CD8-positive, alpha-beta memory T cell (primary cell): Measurements from ENCODE around the gene LSM6. TPM values are rescaled to one million over a fixed set of nuclear protein-coding genes. Genes with fewer than 3 reads are reported as not detected.

Experiments used
- CTCF ChIA-PET: fragments of 350-600 bp; sonication (Branson Sonifier 250); formaldehyde crosslinking; loops from one replicate; lab custom pipeline; 2021; ENCODE audit warnings: antibody characterized with exemption; lab: Charles Lee
- POLR2A ChIA-PET: fragments of 350-600 bp; sonication (Branson Sonifier 250); formaldehyde crosslinking; loops from one replicate; lab custom pipeline; 2021; ENCODE audit warnings: antibody characterized with exemption; lab: Charles Lee
- DNase-seq, 5 donors: peaks; one replicate each; pipeline versions ENCODE4 v3.0.0 to v3.0.0-alpha.2; 2020 to 2022; ENCODE audit warnings: mixed read lengths in 1 of 5
- H3K27ac ChIP-seq: one replicate; pipeline ENCODE4 v1.7.0; 2013; ENCODE audit warnings: low read depth, mild to moderate bottlenecking, low read length, moderate library complexity
- H3K27me3 ChIP-seq: 2 replicates; pipeline ENCODE4 v1.7.0; 2013; ENCODE audit warnings: low read length, mild to moderate bottlenecking; ENCODE audit not compliant: insufficient read depth, poor library complexity, severe bottlenecking
- H3K36me3 ChIP-seq: 2 replicates; pipeline ENCODE4 v1.7.0; 2013; ENCODE audit warnings: mild to moderate bottlenecking, low read length, moderate library complexity; ENCODE audit not compliant: insufficient read depth
- H3K4me1 ChIP-seq: 2 replicates; pipeline ENCODE4 v1.7.0; 2013; ENCODE audit warnings: mild to moderate bottlenecking, low read length, moderate library complexity; ENCODE audit not compliant: insufficient read depth
- H3K4me3 ChIP-seq: 2 replicates; pipeline ENCODE4 v1.7.0; 2013; ENCODE audit warnings: mild to moderate bottlenecking, low read length
- H3K9me3 ChIP-seq: 2 replicates; pipeline ENCODE4 v1.7.0; 2013; ENCODE audit warnings: mild to moderate bottlenecking, low read length
- H3K27ac Mint-ChIP-seq, 8 donors: one replicate each; pipeline ENCODE4 v1.8.0; 2020 to 2021; ENCODE audit warnings: mixed read lengths in 8 of 8, mild to moderate bottlenecking in 6 of 8, inconsistent platforms in 3 of 8, moderate library complexity in 3 of 8
- H3K27me3 Mint-ChIP-seq, 2 donors: one replicate each; pipeline ENCODE4 v1.8.0; 2020 to 2021; ENCODE audit warnings: mixed read lengths in 2 of 2, mild to moderate bottlenecking in 1 of 2, moderate library complexity in 1 of 2
- H3K36me3 Mint-ChIP-seq, 3 donors: one replicate each; pipeline ENCODE4 v1.8.0; 2020 to 2021; ENCODE audit warnings: mixed read lengths in 3 of 3, inconsistent platforms in 1 of 3, mild to moderate bottlenecking in 1 of 3
- H3K4me1 Mint-ChIP-seq, 3 donors: one replicate each; pipeline ENCODE4 v1.8.0; 2020 to 2021; ENCODE audit warnings: mixed read lengths in 3 of 3, inconsistent platforms in 1 of 3, mild to moderate bottlenecking in 1 of 3
- H3K4me3 Mint-ChIP-seq, 7 donors: one replicate each; pipeline ENCODE4 v1.8.0; 2020 to 2021; ENCODE audit warnings: mixed read lengths in 7 of 7, mild to moderate bottlenecking in 6 of 7, moderate library complexity in 4 of 7, inconsistent platforms in 2 of 7
- H3K9me3 Mint-ChIP-seq, 5 donors: one replicate each; pipeline ENCODE4 v1.8.0; 2020 to 2022; ENCODE audit warnings: mixed read lengths in 5 of 5, mild to moderate bottlenecking in 3 of 5, moderate library complexity in 2 of 5, inconsistent platforms in 1 of 5
- polyA plus RNA-seq: library from polyadenylated mRNA; unstranded; fragments of 300-500 nt; fragmentation: Illumina TruSeq; gene quantifications from one replicate; pipeline ENCODE4 v1.2.3, GENCODE V29; 2021
- total RNA-seq, 2 experiments: library from RNA; stranded (reverse); gene quantifications; one replicate each; pipeline ENCODE4 v1.2.3, GENCODE V29; 2021

LSM6 gene
- total and polyA plus RNA-seq, 3 experiments from 2014 or later = 67.5 to 99.6 (median 96.4) TPM

- no peaks in the 10 kb centered on the region for H3K36me3 ChIP-seq
- no peak overlapping the region for H3K27ac ChIP-seq
- DNase-seq = no peak
- peak overlapping the region in 1 of 7 donors; percentile 33 for H3K4me3 Mint-ChIP-seq
- ChIA-PET CTCF (no interaction called here), POLR2A (no interaction called here)
- no peak overlapping the region for H3K27ac Mint-ChIP-seq
- no peaks in the 10 kb centered on the region for H3K4me1 Mint-ChIP-seq
- no peak overlapping the region for H3K4me3 ChIP-seq
- no peaks in the 10 kb centered on the region for H3K36me3 Mint-ChIP-seq
- H3K9me3 ChIP-seq = no peaks in the 10 kb centered on the region
- H3K4me1 ChIP-seq = no peaks in the 10 kb centered on the region
- H3K27me3 ChIP-seq = no peaks in the 10 kb centered on the region
- H3K9me3 Mint-ChIP-seq = no peaks in the 10 kb centered on the region
- peaks cover 2 to 11% of the 10 kb centered on the region in 2 donors for H3K27me3 Mint-ChIP-seq
Measured at GRCh38 chr4:146212781-146213180, 37.3 kb downstream of the LSM6 start.

GRCh38 chr4:146214238-146214637 is 38.7 kb downstream of the LSM6 start, which contains the start of gene REELD1:
REELD1 (plus strand) TSS chr4:146214538; CDS start chr4:146216953, 2,415 bp downstream.
- Histone ChIP-seq H3K27ac (no peak within 1 kb of the TSS), H3K4me3 (no peak within 1 kb of the TSS), H3K36me3 (no peaks in the 10 kb centered on the region), H3K27me3 (no peaks in the 10 kb centered on the region), H3K4me1 (no peaks in the 10 kb centered on the region), H3K9me3 (no peaks in the 10 kb centered on the region)
- Mint-ChIP-seq H3K9me3 (no peaks in the 10 kb centered on the region), H3K4me3 (no peak within 1 kb of the TSS), H3K36me3 (no peaks in the 10 kb centered on the region), H3K27ac (no peak within 1 kb of the TSS), H3K27me3 (peaks cover 0 to 6% of the 10 kb centered on the region in 2 donors), H3K4me1 (no peaks in the 10 kb centered on the region)
- ChIA-PET CTCF (no interaction called here), POLR2A (no interaction called here)
- DNase-seq = no peak

GRCh38 chr4:146222313-146222712 is 46.8 kb downstream of the LSM6 start:
- H3K27me3 Mint-ChIP-seq = no peaks in the 10 kb centered on the region

GRCh38 chr4:146224326-146224966 is 48.9 kb downstream of the LSM6 start:
- H3K27ac Mint-ChIP-seq = no peak overlapping the region
- H3K27me3 ChIP-seq = no peaks in the 10 kb centered on the region
- H3K9me3 Mint-ChIP-seq = no peaks in the 10 kb centered on the region
- ChIA-PET CTCF (no interaction called here), POLR2A (no interaction called here)
- DNase-seq = no peak
- H3K36me3 ChIP-seq = no peaks in the 10 kb centered on the region
- H3K4me1 Mint-ChIP-seq = no peaks in the 10 kb centered on the region
- H3K4me3 ChIP-seq = no peak overlapping the region
- no peaks in the 10 kb centered on the region for H3K4me1 ChIP-seq
- H3K36me3 Mint-ChIP-seq = no peaks in the 10 kb centered on the region
- no peaks in the 10 kb centered on the region for H3K27me3 Mint-ChIP-seq
- no peaks in the 10 kb centered on the region for H3K9me3 ChIP-seq
- H3K27ac ChIP-seq = no peak overlapping the region
- H3K4me3 Mint-ChIP-seq = no peak overlapping the region

More at GRCh38 chr4:146222313-146222712, 46.8 kb downstream of the LSM6 start:
- H3K9me3 ChIP-seq = no peaks in the 10 kb centered on the region
- Mint-ChIP-seq H3K9me3 (no peaks in the 10 kb centered on the region), H3K36me3 (no peaks in the 10 kb centered on the region), H3K4me1 (no peaks in the 10 kb centered on the region), H3K4me3 (no peak overlapping the region), H3K27ac (no peak overlapping the region)
- DNase-seq = no peak
- POLR2A ChIA-PET = no interaction called here
- no peaks in the 10 kb centered on the region for H3K36me3 ChIP-seq
- H3K4me1 ChIP-seq = no peaks in the 10 kb centered on the region
- no peak overlapping the region for H3K27ac ChIP-seq
- no peaks in the 10 kb centered on the region for H3K27me3 ChIP-seq
- H3K4me3 ChIP-seq = no peak overlapping the region
- CTCF ChIA-PET = no interaction called here

GRCh38 chr4:146229406-146229805 is 53.9 kb downstream of the LSM6 start:
- Mint-ChIP-seq H3K9me3 (peaks cover 0 to 4% (median 0%) of the 10 kb centered on the region in 5 donors), H3K4me3 (no peak overlapping the region)

GRCh38 chr4:146232131-146232722 is 56.7 kb downstream of the LSM6 start:
- H3K36me3 Mint-ChIP-seq = no peaks in the 10 kb centered on the region
- H3K4me3 ChIP-seq = no peak overlapping the region
- no peaks in the 10 kb centered on the region for H3K36me3 ChIP-seq
- peaks cover 0 to 4% (median 0%) of the 10 kb centered on the region in 5 donors for H3K9me3 Mint-ChIP-seq
- H3K27ac Mint-ChIP-seq = no peak overlapping the region
- H3K27me3 ChIP-seq = peaks cover 10% of the 10 kb centered on the region
- no peak overlapping the region for H3K27ac ChIP-seq
- CTCF ChIA-PET = no interaction called here
- H3K4me3 Mint-ChIP-seq = no peak overlapping the region
- H3K9me3 ChIP-seq = no peaks in the 10 kb centered on the region
- DNase-seq = no peak
- no peaks in the 10 kb centered on the region for H3K4me1 ChIP-seq
- H3K4me1 Mint-ChIP-seq = no peaks in the 10 kb centered on the region
- POLR2A ChIA-PET = no interaction called here
- H3K27me3 Mint-ChIP-seq = peaks cover 0 to 18% of the 10 kb centered on the region in 2 donors

More at GRCh38 chr4:146229406-146229805, 53.9 kb downstream of the LSM6 start:
- DNase-seq = no peak
- Mint-ChIP-seq H3K4me1 (no peaks in the 10 kb centered on the region), H3K36me3 (no peaks in the 10 kb centered on the region), H3K27ac (no peak overlapping the region), H3K27me3 (no peaks in the 10 kb centered on the region)
- Histone ChIP-seq H3K4me1 (no peaks in the 10 kb centered on the region), H3K36me3 (no peaks in the 10 kb centered on the region), H3K4me3 (no peak overlapping the region), H3K27me3 (no peaks in the 10 kb centered on the region), H3K27ac (no peak overlapping the region), H3K9me3 (no peaks in the 10 kb centered on the region)
- ChIA-PET POLR2A (no interaction called here), CTCF (no interaction called here)

- no peak overlapping the region for H3K4me3 Mint-ChIP-seq
- H3K4me1 Mint-ChIP-seq = no peaks in the 10 kb centered on the region
- H3K27me3 ChIP-seq = peaks cover 10% of the 10 kb centered on the region
- no peak for DNase-seq
- H3K9me3 ChIP-seq = no peaks in the 10 kb centered on the region
- H3K36me3 Mint-ChIP-seq = no peaks in the 10 kb centered on the region
- H3K4me1 ChIP-seq = no peaks in the 10 kb centered on the region
- H3K36me3 ChIP-seq = no peaks in the 10 kb centered on the region
- ChIA-PET POLR2A (no interaction called here), CTCF (no interaction called here)
- peaks cover 0 to 4% (median 0%) of the 10 kb centered on the region in 5 donors for H3K9me3 Mint-ChIP-seq
- H3K4me3 ChIP-seq = no peak overlapping the region
- H3K27ac Mint-ChIP-seq = no peak overlapping the region
- no peak overlapping the region for H3K27ac ChIP-seq
- H3K27me3 Mint-ChIP-seq = peaks cover 0 to 28% of the 10 kb centered on the region in 2 donors
Measured at GRCh38 chr4:146235654-146236177, 60.2 kb downstream of the LSM6 start.

GRCh38 chr4:146236216-146236615 is 60.7 kb downstream of the LSM6 start:
- CTCF ChIA-PET = no interaction called here
- Mint-ChIP-seq H3K4me3 (no peak overlapping the region), H3K27me3 (peaks cover 0 to 28% of the 10 kb centered on the region in 2 donors), H3K27ac (no peak overlapping the region), H3K4me1 (peaks cover 0 to 2% (median 0%) of the 10 kb centered on the region in 3 donors), H3K9me3 (peaks cover 0 to 4% (median 0%) of the 10 kb centered on the region in 5 donors), H3K36me3 (no peaks in the 10 kb centered on the region)
- Histone ChIP-seq H3K27ac (no peak overlapping the region), H3K4me1 (no peaks in the 10 kb centered on the region), H3K4me3 (no peak overlapping the region), H3K27me3 (peaks cover 10% of the 10 kb centered on the region), H3K9me3 (no peaks in the 10 kb centered on the region), H3K36me3 (no peaks in the 10 kb centered on the region)
- DNase-seq = no peak
- POLR2A ChIA-PET = no interaction called here
